K562 (cell line): ENCODE results near the gene CAPRIN2. TPM values are rescaled to one million over a fixed set of nuclear protein-coding genes. Genes with fewer than 3 reads are reported as not detected.

Experiments
- polyA plus RNA-seq, 8 experiments: library from polyadenylated mRNA; depleted of rRNA in 4 of 8; stranded (reverse) in 5 of 8; unstranded in 3 of 8; fragments of >200 nt; fragmentation: Nextera tagmentation in 2 of 8; fragmentation: Illumina TruSeq in 1 of 8; extraction: Ambion mirVana in 2 of 8; extraction: Trizol in 1 of 8; gene quantifications; 2 replicates each; pipeline versions ENCODE4 v1.2.1 to v1.2.3, GENCODE V29; 2011 to 2014; ENCODE audit warnings: inconsistent platforms in 1 of 8, missing spikeins in 1 of 8
- total RNA-seq, 7 experiments: library from RNA; depleted of rRNA in 6 of 7; stranded (reverse); fragments of >200 nt in 6 of 7; fragmentation: Illumina TruSeq in 2 of 7; extraction: Trizol in 2 of 7; gene quantifications; 2 replicates each; pipeline versions ENCODE4 v1.2.1 to v1.2.3, GENCODE V29; 2011 to 2021; ENCODE audit warnings: low replicate concordance in 1 of 7
- TF ChIP-seq, protein P1 (sequence below), 2 experiments: fragments of 450-650 bp in 1 of 2; sonication (generic) in 1 of 2; formaldehyde crosslinking in 1 of 2; IDR thresholded peaks; 2 replicates each; pipeline versions ENCODE4 v1.7.1 to v1.9.0; 2016 to 2022; ENCODE audit warnings: inconsistent platforms in 1 of 2, mild to moderate bottlenecking in 1 of 2, missing genetic modification reagents in 1 of 2

The CAPRIN2 gene
- total and polyA plus RNA-seq, 9 of the 15 experiments (the other 6 are each of a cell fraction or from before 2014, with no cell fraction given) = 2.3 to 14.5 (median 8.9) TPM

DNA sequence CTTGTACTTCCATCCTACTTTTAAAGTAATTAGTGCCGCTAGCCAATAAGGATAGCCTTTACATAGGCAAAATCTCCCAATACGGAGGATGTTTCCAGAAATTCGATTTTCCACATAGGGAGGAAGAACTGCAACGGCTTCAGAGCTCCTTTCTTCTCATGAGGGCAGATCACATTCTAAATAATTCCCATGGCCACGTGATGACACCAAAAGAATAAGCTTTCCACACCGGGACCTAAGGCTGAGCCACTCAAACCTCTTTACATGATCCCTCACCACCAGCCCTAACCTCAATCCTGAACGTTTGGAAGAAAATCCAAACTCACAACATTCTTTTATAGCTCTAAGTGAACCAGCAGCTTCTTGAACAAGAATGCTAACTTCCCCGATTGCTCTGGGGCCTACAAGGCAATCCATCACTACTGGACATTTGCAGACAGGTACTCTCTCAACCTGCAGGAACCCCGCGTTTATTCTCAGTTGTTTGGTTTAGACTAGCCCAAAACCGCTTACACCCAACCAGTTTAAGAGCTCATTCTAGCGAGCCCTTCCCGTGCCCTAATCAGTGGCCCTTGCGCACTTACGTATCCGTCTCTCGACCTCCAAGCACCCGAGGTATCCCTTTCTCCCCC, 884 bp downstream of the CAPRIN2 start (continued):
- TF ChIP-seq, protein P1, sequence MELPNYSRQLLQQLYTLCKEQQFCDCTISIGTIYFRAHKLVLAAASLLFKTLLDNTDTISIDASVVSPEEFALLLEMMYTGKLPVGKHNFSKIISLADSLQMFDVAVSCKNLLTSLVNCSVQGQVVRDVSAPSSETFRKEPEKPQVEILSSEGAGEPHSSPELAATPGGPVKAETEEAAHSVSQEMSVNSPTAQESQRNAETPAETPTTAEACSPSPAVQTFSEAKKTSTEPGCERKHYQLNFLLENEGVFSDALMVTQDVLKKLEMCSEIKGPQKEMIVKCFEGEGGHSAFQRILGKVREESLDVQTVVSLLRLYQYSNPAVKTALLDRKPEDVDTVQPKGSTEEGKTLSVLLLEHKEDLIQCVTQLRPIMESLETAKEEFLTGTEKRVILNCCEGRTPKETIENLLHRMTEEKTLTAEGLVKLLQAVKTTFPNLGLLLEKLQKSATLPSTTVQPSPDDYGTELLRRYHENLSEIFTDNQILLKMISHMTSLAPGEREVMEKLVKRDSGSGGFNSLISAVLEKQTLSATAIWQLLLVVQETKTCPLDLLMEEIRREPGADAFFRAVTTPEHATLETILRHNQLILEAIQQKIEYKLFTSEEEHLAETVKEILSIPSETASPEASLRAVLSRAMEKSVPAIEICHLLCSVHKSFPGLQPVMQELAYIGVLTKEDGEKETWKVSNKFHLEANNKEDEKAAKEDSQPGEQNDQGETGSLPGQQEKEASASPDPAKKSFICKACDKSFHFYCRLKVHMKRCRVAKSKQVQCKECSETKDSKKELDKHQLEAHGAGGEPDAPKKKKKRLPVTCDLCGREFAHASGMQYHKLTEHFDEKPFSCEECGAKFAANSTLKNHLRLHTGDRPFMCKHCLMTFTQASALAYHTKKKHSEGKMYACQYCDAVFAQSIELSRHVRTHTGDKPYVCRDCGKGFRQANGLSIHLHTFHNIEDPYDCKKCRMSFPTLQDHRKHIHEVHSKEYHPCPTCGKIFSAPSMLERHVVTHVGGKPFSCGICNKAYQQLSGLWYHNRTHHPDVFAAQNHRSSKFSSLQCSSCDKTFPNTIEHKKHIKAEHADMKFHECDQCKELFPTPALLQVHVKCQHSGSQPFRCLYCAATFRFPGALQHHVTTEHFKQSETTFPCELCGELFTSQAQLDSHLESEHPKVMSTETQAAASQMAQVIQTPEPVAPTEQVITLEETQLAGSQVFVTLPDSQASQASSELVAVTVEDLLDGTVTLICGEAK (IDR thresholded peaks at IDR 0.05) = 0 out of 2 replicates have a peak, but pooled peaks have one; percentile 37
- TF ChIP-seq, protein P1 (CRISPR knock-in tag; IDR thresholded peaks at IDR 0.05) = no peak
